ENCODE data around the gene CIART. TPM values are rescaled to one million over a fixed set of nuclear protein-coding genes. Genes with fewer than 3 reads are reported as not detected.

CIART gene
- total and polyA plus RNA-seq, 2 of the 8 experiments (the other 6 are each of a cell fraction or from before 2014, with no cell fraction given): 9.6 to 33.3 TPM

DNA sequence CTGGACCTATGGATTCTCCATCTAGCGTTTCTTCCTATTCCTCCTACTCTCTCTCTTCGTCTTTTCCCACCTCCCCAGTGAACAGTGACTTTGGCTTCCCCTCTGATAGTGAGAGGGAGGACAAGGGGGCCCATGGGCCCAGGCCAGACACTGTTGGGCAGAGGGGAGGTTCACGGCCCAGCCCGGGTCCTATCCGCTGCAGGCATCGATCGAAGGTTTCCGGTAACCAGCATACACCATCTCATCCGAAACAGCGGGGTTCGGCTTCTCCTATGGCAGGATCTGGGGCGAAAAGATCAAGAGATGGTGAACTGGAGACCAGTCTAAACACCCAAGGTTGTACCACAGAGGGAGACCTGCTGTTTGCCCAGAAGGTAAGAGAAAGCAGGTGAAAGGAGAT, 906 bp downstream of the CIART start (continued):
- TF ChIP-seq YY1 (IDR thresholded peaks at IDR 0.05; ENCODE audit: low read depth, low read length) (no peak), KDM4A (IDR thresholded peaks at IDR 0.05; ENCODE audit: low read depth, low read length, severe bottlenecking) (no peak)
